GM21825 (cell line): ENCODE results near the gene PFKFB2.

Experiments used
- ATAC-seq: cut with Tn5 transposase; IDR thresholded peaks from one replicate; pipeline ENCODE4 v1.9.1; 2021; ENCODE audit warnings: mild to moderate bottlenecking, moderate library complexity; ENCODE audit not compliant: unreplicated experiment

Gene PFKFB2

DNA sequence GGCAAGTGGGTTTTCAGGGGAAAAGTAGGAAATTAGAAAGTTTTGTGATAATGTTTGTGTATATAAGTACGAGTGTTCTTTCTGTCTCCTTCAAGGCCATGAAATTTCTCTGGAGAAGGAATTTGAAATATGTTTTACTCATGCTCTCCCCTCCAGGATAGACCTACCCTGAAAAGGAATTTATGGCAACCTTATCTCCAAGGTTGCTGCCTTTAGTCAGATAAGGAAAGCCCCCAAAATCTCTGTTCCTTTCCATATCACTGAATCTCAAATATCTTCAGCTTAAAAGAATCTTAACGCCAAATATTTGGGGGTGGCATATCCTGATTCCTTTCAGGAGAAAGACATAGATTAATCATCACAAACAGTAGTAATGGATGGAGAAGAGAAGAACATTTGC lies 35.1 kb downstream of the PFKFB2 start:
- ATAC-seq: no peak

DNA sequence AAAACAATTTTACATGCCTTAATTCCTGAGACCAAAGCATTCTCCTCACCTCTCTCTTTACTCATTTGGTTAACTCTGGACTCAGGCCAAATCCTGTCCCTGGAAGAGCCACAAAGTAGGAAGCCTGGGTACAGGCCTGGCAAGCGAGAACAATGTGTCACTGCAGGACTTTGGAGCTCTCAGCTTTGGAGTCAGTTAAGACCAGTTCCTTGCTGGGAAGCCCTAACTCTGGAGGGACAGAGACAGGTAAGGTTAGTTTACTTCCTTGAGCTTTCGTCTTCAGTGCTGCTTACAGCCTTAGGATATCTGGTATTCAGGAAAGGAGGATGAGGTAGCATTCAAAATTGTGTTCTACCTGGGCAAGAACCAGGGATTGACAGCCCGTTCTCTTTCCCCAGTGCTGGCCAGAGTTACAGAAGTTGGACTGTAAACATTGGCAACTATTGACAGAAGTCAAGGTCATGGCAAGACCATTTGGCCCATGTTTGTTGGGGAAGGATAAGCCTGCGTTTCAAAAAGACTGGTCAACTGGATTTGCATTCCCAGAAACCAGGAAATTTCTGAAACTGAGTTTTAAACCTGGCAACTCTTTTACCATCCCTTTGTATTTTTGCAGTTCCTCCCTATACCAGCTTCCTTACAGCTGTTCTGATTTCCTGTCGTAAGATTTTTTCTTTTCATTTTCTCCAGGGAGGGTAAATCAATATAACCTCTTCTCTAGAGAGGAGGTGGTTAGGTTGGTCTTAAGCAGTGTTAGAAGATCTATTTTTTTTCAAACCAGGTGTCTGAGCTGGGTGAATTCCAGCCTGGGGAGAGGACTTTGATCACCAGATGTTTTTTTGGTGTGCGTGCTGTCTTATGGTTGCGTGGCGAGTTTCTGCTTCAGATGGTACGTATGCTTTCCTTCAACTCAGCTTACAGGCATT lies 35.9 kb downstream of the PFKFB2 start, which contains the start of gene C4BPB:
C4BPB (plus strand) TSS at position 160 of the 926 bp plus-strand sequence; CDS start at position 832, 672 bp downstream.
- no peak for ATAC-seq

- ATAC-seq: no peak
Observed at GRCh38 chr1:207089627-207090355, 36.7 kb downstream of the PFKFB2 start.

GRCh38 chr1:207091200-207091908 lies 38.3 kb downstream of the PFKFB2 start:
- no peak for ATAC-seq

DNA sequence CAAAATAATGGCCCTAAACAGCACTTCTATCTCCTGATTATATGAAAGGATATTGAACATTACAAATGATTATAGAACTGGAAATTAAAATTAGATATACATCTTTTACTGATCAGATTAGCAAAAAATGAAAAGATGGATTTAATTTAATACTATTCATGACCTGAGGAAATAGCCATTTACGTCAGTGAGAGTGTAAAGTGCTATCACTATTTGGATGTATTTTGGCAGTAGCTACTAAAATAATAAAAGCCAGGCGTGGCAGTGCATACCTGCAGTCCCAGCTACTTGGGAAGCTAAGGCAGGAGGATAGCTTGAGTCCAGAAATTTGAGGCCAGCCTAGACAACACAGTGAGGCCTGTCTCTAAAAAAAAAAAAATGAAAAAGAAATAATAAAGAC lies 40.9 kb downstream of the PFKFB2 start:
- ATAC-seq: no peak

- peak; percentile 80 for ATAC-seq
Observed at GRCh38 chr1:207097871-207098324, 44.8 kb downstream of the PFKFB2 start.

- no peak for ATAC-seq
Observed at GRCh38 chr1:207101720-207102119, 48.6 kb downstream of the PFKFB2 start.

DNA sequence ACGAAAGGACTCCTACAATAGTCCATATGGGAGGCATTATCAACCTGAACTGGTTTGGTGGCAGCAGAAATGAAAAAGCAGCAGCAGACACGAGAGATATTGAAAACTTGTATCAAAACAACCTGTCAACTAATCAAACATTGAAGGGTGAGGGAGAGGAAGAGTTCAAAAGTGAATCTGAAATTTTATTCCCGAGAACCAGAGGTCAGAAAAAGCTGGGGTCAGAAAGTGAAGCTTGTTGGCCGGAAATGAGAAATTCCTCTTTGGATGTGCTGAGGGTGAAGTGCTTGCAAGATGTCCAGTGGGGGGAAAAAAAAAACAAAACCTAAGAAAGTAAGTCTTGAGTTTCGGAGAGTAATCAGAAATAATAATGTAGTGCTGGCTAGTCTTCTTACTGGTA lies 49.1 kb downstream of the PFKFB2 start:
- no peak for ATAC-seq

- ATAC-seq: no peak
Observed at GRCh38 chr1:207102659-207103058, 49.6 kb downstream of the PFKFB2 start.

- ATAC-seq: no peak
Observed at GRCh38 chr1:207103892-207104373, 50.9 kb downstream of the PFKFB2 start, which contains the start of gene C4BPA. TSS of gene C4BPA (plus strand) at chr1:207104233. CDS start at chr1:207113026, 8,793 bp downstream.

GRCh38 chr1:207109004-207109403 lies 55.9 kb downstream of the PFKFB2 start:
- no peak for ATAC-seq

GRCh38 chr1:207112616-207113296 lies 59.7 kb downstream of the PFKFB2 start:
- no peak for ATAC-seq

GRCh38 chr1:207115269-207115668 lies 62.2 kb downstream of the PFKFB2 start:
- ATAC-seq: no peak

GRCh38 chr1:207124389-207124788 lies 71.3 kb downstream of the PFKFB2 start:
- ATAC-seq: no peak

DNA sequence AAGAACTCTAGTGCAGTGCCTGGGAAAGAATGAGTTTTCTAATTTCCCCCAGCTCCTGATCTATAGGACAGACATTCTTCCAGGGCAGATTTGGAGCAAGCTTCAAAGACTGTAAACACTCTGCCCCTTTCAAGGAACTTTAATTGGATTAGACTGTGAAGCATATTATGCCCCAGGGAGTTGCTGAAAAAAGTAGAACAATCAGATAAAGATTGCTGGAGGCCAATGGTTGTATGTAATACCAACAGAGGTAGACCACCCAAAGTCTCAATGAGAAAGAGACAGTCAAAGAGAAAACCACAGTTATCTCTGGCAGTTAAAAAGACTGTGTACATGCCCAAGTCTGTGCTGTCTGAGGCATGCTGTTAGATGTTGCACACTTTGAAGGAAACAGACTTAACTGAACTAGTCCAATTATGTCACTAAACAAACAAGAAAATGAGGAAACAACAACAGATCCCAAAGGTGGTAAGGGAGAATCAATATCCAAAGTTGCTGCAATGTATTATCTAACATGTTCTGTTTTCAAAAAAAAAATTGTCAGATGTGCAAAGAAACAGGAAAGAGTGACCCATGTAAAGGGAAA lies 75.4 kb downstream of the PFKFB2 start:
- no peak for ATAC-seq

DNA sequence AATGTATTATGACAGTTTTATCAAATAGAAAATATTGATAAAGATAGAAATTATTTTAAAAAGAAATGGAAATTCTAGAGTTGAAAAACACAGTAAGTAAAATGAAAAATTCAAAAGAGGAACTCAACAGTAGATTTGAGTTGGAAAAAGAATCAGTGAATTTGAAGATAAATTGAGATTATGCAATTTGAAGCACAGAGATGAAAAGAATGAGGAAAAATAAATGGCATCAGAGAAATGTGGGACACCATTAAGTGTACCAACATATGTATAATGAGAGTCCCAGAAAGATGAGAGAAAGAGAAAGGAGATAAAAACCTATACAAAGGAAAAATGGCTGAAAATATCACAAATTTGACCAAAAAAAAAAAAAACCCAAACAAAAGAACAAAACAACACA lies 76.0 kb downstream of the PFKFB2 start:
- ATAC-seq: no peak
